Uterus (tissue), 4 donors: Measurements from ENCODE around the gene HAUS2. TPM values are rescaled to one million over a fixed set of nuclear protein-coding genes. Genes with fewer than 3 reads are reported as not detected.

Experiments
- DNase-seq, 2 donors: peaks; one replicate each; pipeline ENCODE4 v3.0.0-alpha.2; 2019 to 2020
- H3K27ac ChIP-seq, 2 donors: fragments of 200-600 bp; sonication (generic); 1 replicate in 1 of 2; 2 replicates in 1 of 2; pipeline ENCODE4 v1.5.1; 2016 to 2018
- H3K27me3 ChIP-seq, 2 donors: fragments of 200-600 bp; sonication (generic); one replicate each; pipeline ENCODE4 v1.5.1; 2018 to 2019; ENCODE audit warnings: control low read depth in 1 of 2
- H3K36me3 ChIP-seq, 2 donors: fragments of 200-600 bp; sonication (generic); one replicate each; pipeline ENCODE4 v1.5.1; 2019; ENCODE audit warnings: control low read depth in 1 of 2
- H3K4me1 ChIP-seq, 2 donors: fragments of 200-600 bp; sonication (generic); one replicate each; pipeline ENCODE4 v1.5.1; 2018 to 2019; ENCODE audit warnings: control low read depth in 1 of 2
- H3K4me3 ChIP-seq, 2 donors: fragments of 200-600 bp; sonication (generic); 1 replicate in 1 of 2; 2 replicates in 1 of 2; pipeline ENCODE4 v1.5.1; 2018 to 2019; ENCODE audit warnings: mild to moderate bottlenecking in 1 of 2
- H3K9me3 ChIP-seq, 2 donors: fragments of 200-600 bp; sonication (generic); one replicate each; pipeline ENCODE4 v1.5.1; 2019; ENCODE audit warnings: control low read depth in 1 of 2
- CTCF ChIP-seq, 4 experiments: fragments of 200-600 bp in 2 of 4; fragments of 450-650 bp in 2 of 4; sonication (generic) in 2 of 4; IDR thresholded peaks; one replicate each; pipeline ENCODE4 v1.5.1; 2016 to 2019; ENCODE audit warnings: antibody characterized with exemption in 4 of 4, mild to moderate bottlenecking in 2 of 4, moderate library complexity in 1 of 4
- POLR2A ChIP-seq, 2 donors: fragments of 450-650 bp; IDR thresholded peaks; one replicate each; pipeline ENCODE4 v1.6.1; 2016; ENCODE audit warnings: antibody characterized with exemption in 2 of 2, mild to moderate bottlenecking in 1 of 2, moderate library complexity in 1 of 2
- intact Hi-C: fragments of 100-400 bp; cut with DNase I; formaldehyde crosslinking; loops from one replicate; pipeline ENCODE4 v1.15.1; 2023; ENCODE audit warnings: low total_unique reads
- total RNA-seq, 4 donors: library from RNA; depleted of rRNA in 3 of 4; stranded (reverse); fragments of >200 nt in 3 of 4; gene quantifications; one replicate each; pipeline versions ENCODE4 v1.1.0 to v1.2.4, GENCODE V29; 2014 to 2023
- donor health status: DM: yes; HTN: yes; CAD: no.

The HAUS2 gene
- total RNA-seq, 4 donors from 2014 or later: 3.5 to 28.1 (median 14.6) TPM

GRCh38 chr15:42616107-42616506 lies 67.5 kb downstream of the HAUS2 start:
- no peak for DNase-seq
- H3K4me1 ChIP-seq: no peaks in the 10 kb centered on the region
- H3K9me3 ChIP-seq: no peaks in the 10 kb centered on the region
- no peaks in the 10 kb centered on the region for H3K36me3 ChIP-seq
- intact Hi-C loops: no loop called here
- H3K27ac ChIP-seq: peak overlapping the region in 1 of 2 donors; percentile 38
- no peak overlapping the region for H3K4me3 ChIP-seq
- no peaks in the 10 kb centered on the region for H3K27me3 ChIP-seq
- TF ChIP-seq POLR2A (IDR thresholded peaks at IDR 0.05): no peak
- no peak for TF ChIP-seq CTCF (IDR thresholded peaks at IDR 0.05)

Other genes with a start within 250 kb of the HAUS2 start
- gene CAPN3, start 189.3 kb upstream of the HAUS2 start, total RNA-seq: 10 to 100 TPM in 2 of 4 donors, 1 to 10 TPM in 1, under 1 TPM in 1; 0.29 to 17.4 (median 9.4) TPM
- 10 to 100 TPM; 56.6 to 95.0 (median 72.0) TPM for gene ZNF106, start 57.7 kb upstream of the HAUS2 start, total RNA-seq
- gene SNAP23, start 53.2 kb upstream of the HAUS2 start, total RNA-seq: 100 to 1,000 TPM in 1 of 4 donors, 10 to 100 TPM in 3; 79.1 to 155 (median 84.2) TPM
- 10 to 100 TPM in 3 of 4 donors, 1 to 10 TPM in 1; 8.7 to 27.1 (median 21.9) TPM for gene LRRC57, start within 50 bp of the HAUS2 start, total RNA-seq
- 10 to 100 TPM; 22.8 to 67.2 (median 25.2) TPM for gene STARD9, start 26.8 kb downstream of the HAUS2 start, total RNA-seq
- 10 to 100 TPM; 11.3 to 31.2 (median 19.5) TPM for gene CDAN1, start 188.3 kb downstream of the HAUS2 start, total RNA-seq